Activated CD4-positive, alpha-beta T cell treated with anti-CD3 and anti-CD28 coated beads, Interleukin-2, amount 10 ng/mL, durations not matched to agents 24 days and 14 days (primary cell): ENCODE results near the gene SRPRB. TPM values are rescaled to one million over a fixed set of nuclear protein-coding genes. Genes with fewer than 3 reads are reported as not detected.

Source experiments
- DNase-seq: peaks from one replicate; pipeline ENCODE4 v3.0.0; 2022
- H3K27ac Mint-ChIP-seq: one replicate; pipeline ENCODE4 v1.8.0; 2022; ENCODE audit warnings: mild to moderate bottlenecking, mixed read lengths
- H3K27me3 Mint-ChIP-seq: one replicate; pipeline ENCODE4 v1.8.0; 2022; ENCODE audit warnings: mixed read lengths
- H3K36me3 Mint-ChIP-seq: one replicate; pipeline ENCODE4 v1.8.0; 2022; ENCODE audit warnings: low read depth, mild to moderate bottlenecking, mixed read lengths
- H3K4me1 Mint-ChIP-seq: one replicate; pipeline ENCODE4 v1.8.0; 2021; ENCODE audit warnings: mixed read lengths
- H3K4me3 Mint-ChIP-seq: one replicate; pipeline ENCODE4 v1.8.0; 2022; ENCODE audit warnings: mild to moderate bottlenecking, moderate library complexity, mixed read lengths
- H3K9me3 Mint-ChIP-seq: one replicate; pipeline ENCODE4 v1.8.0; 2021; ENCODE audit warnings: mixed read lengths
- intact Hi-C: fragments of 100-400 bp; cut with micrococcal nuclease; formaldehyde crosslinking; loops from one replicate; pipeline ENCODE4 v1.15.1; 2023
- total RNA-seq: library from RNA; stranded (reverse); gene quantifications from 2 replicates; pipeline ENCODE4 v1.2.3, GENCODE V29; 2022

Gene SRPRB
- total RNA-seq, 1 donor from 2014 or later: 103 TPM

DNA sequence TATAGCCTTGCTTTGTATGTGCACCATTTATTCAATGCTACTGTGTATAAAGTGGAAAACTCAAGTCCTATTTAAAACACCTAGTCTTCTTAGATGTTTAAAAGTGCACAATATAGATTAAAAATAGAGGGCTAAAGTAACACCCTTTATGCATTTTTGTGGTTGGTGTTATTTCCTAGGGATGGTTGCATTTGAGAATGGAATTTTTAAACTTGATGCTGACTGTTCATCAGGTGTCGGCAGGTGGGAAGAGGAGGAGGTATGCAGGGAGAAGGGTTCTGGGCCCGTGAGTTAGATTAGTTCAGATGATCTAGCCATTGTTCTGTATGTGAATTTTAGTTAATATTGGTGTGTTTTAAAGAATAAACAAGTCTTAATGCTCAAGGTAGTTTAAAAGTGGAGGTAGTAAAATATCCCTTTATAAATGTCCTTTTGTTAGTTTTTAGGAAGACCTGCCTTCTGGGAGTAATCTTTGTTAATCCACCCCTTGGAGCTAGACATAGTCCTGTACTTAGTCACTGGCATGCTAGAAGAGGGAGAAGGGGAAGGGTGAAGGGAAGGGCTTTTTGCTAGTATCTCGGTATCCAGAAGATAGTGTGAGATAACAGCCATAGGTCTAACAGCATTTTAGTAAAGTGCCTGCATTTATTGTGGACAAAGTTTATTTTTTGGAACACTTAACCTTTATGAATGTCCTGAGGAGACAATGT lies 8.1 kb upstream of the SRPRB start:
- Mint-ChIP-seq H3K36me3 (no peaks in the 10 kb centered on the region), H3K27me3 (peaks cover 39% of the 10 kb centered on the region), H3K4me1 (no peaks in the 10 kb centered on the region), H3K27ac (no peak overlapping the region), H3K9me3 (peaks cover 12% of the 10 kb centered on the region), H3K4me3 (no peak overlapping the region)
- DNase-seq: no peak
- intact Hi-C loops: no loop called here

- peaks cover 7% of the 10 kb centered on the region for H3K9me3 Mint-ChIP-seq
- no peak overlapping the region for H3K27ac Mint-ChIP-seq
- no peak for DNase-seq
- H3K27me3 Mint-ChIP-seq: peaks cover 43% of the 10 kb centered on the region
- H3K4me3 Mint-ChIP-seq: no peak overlapping the region
- H3K36me3 Mint-ChIP-seq: no peaks in the 10 kb centered on the region
- intact Hi-C loops: loop anchor here (10.0 kb wide), 1 partner anchor 325 kb away; no protein-coding TSS in a partner anchor
- peaks cover under 1% of the 10 kb centered on the region for H3K4me1 Mint-ChIP-seq
These were observed 5.6 kb upstream of the SRPRB start for GRCh38 chr3:133799794-133800585.

- Mint-ChIP-seq H3K4me3 (no peak overlapping the region), H3K36me3 (peaks cover 23% of the 10 kb centered on the region), H3K9me3 (no peaks in the 10 kb centered on the region), H3K27me3 (peaks cover 26% of the 10 kb centered on the region), H3K27ac (no peak overlapping the region), H3K4me1 (peaks cover 17% of the 10 kb centered on the region)
- DNase-seq: no peak
- intact Hi-C loops: loop anchor here (10.0 kb wide), 1 partner anchor 329 kb away; no protein-coding TSS in a partner anchor
These were observed 2.1 kb upstream of the SRPRB start for GRCh38 chr3:133803469-133803868.

DNA sequence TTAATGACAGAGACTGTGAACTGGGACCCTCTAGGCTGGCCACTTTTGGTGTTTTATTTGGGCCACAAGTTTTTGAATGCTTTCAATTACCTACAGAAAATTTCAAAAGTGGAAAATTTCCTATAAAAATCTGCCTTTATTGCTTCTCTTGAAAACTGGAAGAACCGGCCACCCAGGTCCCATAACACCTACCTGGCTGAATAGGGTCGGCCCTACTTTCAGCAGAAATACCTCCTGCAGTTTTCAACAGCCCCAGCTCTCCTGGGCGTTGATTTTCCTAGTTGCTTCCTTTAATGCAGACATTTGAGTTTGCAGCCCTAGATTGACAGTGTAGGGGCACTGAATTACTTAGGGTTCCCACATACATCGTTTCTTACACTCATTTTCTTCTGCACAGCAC lies 719 bp upstream of the SRPRB start:
- Mint-ChIP-seq H3K9me3 (no peaks in the 10 kb centered on the region), H3K4me1 (peaks cover 17% of the 10 kb centered on the region), H3K36me3 (peaks cover 32% of the 10 kb centered on the region), H3K27ac (peak overlapping the region; percentile 98), H3K27me3 (peaks cover 18% of the 10 kb centered on the region), H3K4me3 (peak overlapping the region; percentile 99)
- no peak for DNase-seq
- intact Hi-C loops: loop anchor here (1.0 to 10.0 kb wide), 9 partner anchors 143 to 1388 kb away; partner anchors contain the start of genes CDV3, CEP63, DNAJC13 and NPHP3

GRCh38 chr3:133805384-133805701 lies 272 bp upstream of the SRPRB start:
- intact Hi-C loops: loop anchor here (1.0 to 10.0 kb wide), 9 partner anchors 143 to 1388 kb away; partner anchors contain the start of genes CDV3, CEP63, DNAJC13 and NPHP3
- Mint-ChIP-seq H3K4me3 (peak overlapping the region; percentile 99), H3K9me3 (no peaks in the 10 kb centered on the region)

GRCh38 chr3:133812872-133813271 lies 7.3 kb downstream of the SRPRB start:
- Mint-ChIP-seq H3K9me3 (no peaks in the 10 kb centered on the region), H3K27ac (no peak overlapping the region), H3K4me3 (no peak overlapping the region), H3K36me3 (peaks cover 62% of the 10 kb centered on the region), H3K27me3 (no peaks in the 10 kb centered on the region), H3K4me1 (peaks cover 5% of the 10 kb centered on the region)
- no peak for DNase-seq
- intact Hi-C loops: no loop called here

More at GRCh38 chr3:133805384-133805701, 272 bp upstream of the SRPRB start:
- H3K4me1 Mint-ChIP-seq: peaks cover 17% of the 10 kb centered on the region
- peak overlapping the region; percentile 98 for H3K27ac Mint-ChIP-seq
- H3K36me3 Mint-ChIP-seq: peaks cover 36% of the 10 kb centered on the region
- H3K27me3 Mint-ChIP-seq: peaks cover 16% of the 10 kb centered on the region
- no peak for DNase-seq

GRCh38 chr3:133815386-133815785 lies 9.8 kb downstream of the SRPRB start:
- intact Hi-C loops: no loop called here
- no peak overlapping the region for H3K4me3 Mint-ChIP-seq
- no peak for DNase-seq
- H3K27ac Mint-ChIP-seq: no peak overlapping the region
- H3K36me3 Mint-ChIP-seq: peaks cover 56% of the 10 kb centered on the region
- H3K4me1 Mint-ChIP-seq: peaks cover 3% of the 10 kb centered on the region
- H3K27me3 Mint-ChIP-seq: no peaks in the 10 kb centered on the region
- H3K9me3 Mint-ChIP-seq: no peaks in the 10 kb centered on the region

DNA sequence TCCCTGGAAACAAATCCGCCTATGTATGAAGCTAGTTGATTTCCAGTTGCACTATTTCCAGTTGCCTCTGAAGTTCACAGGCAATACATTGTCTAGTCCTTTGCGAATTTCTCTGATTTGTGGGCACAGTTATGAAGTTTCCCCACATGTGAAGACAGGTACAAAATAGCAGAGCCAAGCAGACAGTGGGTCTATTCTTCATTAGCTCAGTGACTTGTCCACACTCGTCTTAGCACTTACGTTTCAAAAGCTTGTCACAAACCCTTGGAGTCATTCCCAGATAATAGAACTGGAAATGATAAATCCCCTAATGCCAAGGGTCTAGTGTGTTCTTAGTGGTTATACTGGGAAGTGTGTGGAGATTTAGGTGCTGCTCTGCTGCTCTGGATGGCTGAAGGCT lies 14.5 kb downstream of the SRPRB start:
- Mint-ChIP-seq H3K27ac (no peak overlapping the region), H3K36me3 (peaks cover 61% of the 10 kb centered on the region)

GRCh38 chr3:133820889-133821675 lies 15.5 kb downstream of the SRPRB start:
- Mint-ChIP-seq H3K27me3 (no peaks in the 10 kb centered on the region), H3K9me3 (no peaks in the 10 kb centered on the region), H3K4me1 (no peaks in the 10 kb centered on the region), H3K4me3 (no peak overlapping the region), H3K27ac (no peak overlapping the region), H3K36me3 (peaks cover 62% of the 10 kb centered on the region)
- no peak for DNase-seq
- intact Hi-C loops: no loop called here

More for the DNA sequence above, 14.5 kb downstream of the SRPRB start:
- Mint-ChIP-seq H3K9me3 (no peaks in the 10 kb centered on the region), H3K4me3 (no peak overlapping the region), H3K27me3 (no peaks in the 10 kb centered on the region), H3K4me1 (no peaks in the 10 kb centered on the region)
- no peak for DNase-seq
- intact Hi-C loops: no loop called here

DNA sequence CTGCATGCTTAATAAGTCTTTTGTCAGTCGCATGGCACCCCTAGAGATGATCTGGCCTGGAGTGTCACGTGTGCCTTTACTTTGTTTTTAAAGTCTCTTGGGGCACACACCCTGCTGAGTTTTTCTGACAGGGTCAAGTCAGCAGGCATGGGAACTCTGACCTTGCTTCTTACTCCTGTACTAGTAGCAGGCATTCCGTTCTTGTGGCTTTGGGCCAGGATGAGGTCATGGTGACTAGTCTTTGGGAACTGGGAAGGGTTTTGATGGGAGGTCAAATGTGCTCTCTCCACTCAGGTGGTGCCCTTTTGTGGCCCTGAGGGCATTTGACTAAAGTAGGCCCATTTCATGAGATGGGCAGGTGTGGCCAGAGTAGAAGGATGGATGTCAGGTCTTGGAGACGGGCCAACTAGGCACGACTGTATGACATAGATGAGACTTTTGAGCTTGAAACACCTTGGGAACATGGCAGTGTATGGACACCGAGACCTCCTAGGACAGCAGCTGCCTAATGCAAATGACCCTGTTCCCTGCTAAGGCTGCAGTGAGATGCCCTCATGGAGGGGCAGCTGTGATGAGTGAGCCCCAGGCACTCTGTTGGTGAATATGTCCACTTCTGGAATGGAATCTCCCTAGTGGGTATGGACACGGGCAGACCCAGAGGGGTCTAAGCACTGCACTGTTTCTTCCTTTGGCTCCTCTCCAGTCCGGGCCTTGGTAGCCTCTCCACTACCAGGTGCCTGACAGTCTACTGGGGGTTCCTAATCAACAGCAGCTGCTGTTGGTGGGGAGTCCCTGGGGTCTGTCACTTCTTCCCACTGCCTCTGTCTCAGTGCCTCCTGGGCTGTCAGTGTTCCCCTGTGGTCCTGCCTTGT lies 16.4 kb downstream of the SRPRB start:
- no peaks in the 10 kb centered on the region for H3K4me1 Mint-ChIP-seq
- H3K36me3 Mint-ChIP-seq: peaks cover 64% of the 10 kb centered on the region
- DNase-seq: no peak
- intact Hi-C loops: no loop called here
- H3K27me3 Mint-ChIP-seq: no peaks in the 10 kb centered on the region
- H3K9me3 Mint-ChIP-seq: no peaks in the 10 kb centered on the region
- H3K27ac Mint-ChIP-seq: no peak overlapping the region
- no peak overlapping the region for H3K4me3 Mint-ChIP-seq

DNA sequence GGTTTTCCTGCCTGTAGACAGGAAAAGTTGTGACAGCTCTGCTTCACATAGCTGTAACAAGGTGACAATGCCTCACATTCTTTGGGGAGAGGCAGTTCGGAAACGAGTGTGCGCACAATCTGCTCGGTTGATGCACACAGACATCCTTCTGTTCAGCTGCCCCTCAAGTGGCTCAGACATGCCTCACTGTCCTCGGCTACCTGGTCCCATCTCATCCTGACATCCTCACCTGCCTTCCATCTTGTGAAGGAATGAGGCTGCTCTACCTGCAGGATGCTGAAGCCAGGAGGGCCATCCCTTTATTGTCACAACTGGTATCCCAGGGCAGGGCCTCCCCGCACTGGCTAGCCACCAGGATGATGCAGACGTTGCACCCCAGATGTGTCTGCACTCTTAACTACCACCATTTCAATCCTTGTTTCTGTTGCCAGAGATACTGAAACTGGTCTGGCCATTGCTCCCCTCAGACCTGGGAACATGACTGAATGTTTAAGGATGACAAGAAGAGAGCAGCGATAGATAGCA lies 19.4 kb downstream of the SRPRB start:
- no peak for DNase-seq
- Mint-ChIP-seq H3K27me3 (no peaks in the 10 kb centered on the region), H3K27ac (no peak overlapping the region), H3K4me1 (no peaks in the 10 kb centered on the region), H3K9me3 (no peaks in the 10 kb centered on the region), H3K36me3 (peaks cover 50% of the 10 kb centered on the region), H3K4me3 (no peak overlapping the region)
- intact Hi-C loops: no loop called here

GRCh38 chr3:133825969-133826727 lies 20.5 kb downstream of the SRPRB start:
- H3K4me1 Mint-ChIP-seq: no peaks in the 10 kb centered on the region

More at GRCh38 chr3:133825969-133826727, 20.5 kb downstream of the SRPRB start:
- Mint-ChIP-seq H3K4me3 (no peak overlapping the region), H3K27me3 (no peaks in the 10 kb centered on the region), H3K36me3 (peaks cover 39% of the 10 kb centered on the region), H3K27ac (no peak overlapping the region), H3K9me3 (no peaks in the 10 kb centered on the region)
- DNase-seq: no peak
- intact Hi-C loops: no loop called here
